ENCODE results near the gene GALNS. TPM values are rescaled to one million over a fixed set of nuclear protein-coding genes. Genes with fewer than 3 reads are reported as not detected.

GALNS gene
- polyA plus RNA-seq, 1 experiment = 11.6 TPM

GRCh38 chr16:88875703-88876234 lies 19.0 kb upstream of the GALNS start:
- ChIA-PET CTCF (no interaction called here), POLR2A (no interaction called here)
- TF ChIP-seq CTCF (IDR thresholded peaks at IDR 0.05; ENCODE audit: low read depth, low read length) = no peak
- H3K27me3 ChIP-seq (ENCODE audit: control insufficient read depth, insufficient read depth, low read length) = peaks cover 41% of the 10 kb centered on the region
- no peak for DNase-seq (ENCODE audit: low read depth, low spot score)
- H3K9me3 ChIP-seq (ENCODE audit: control insufficient read depth, insufficient read depth, low read length) = peaks cover 4% of the 10 kb centered on the region; the same call in 1 of the 2 replicates
- H3K4me3 ChIP-seq (ENCODE audit: low read depth, low read length) = no peak overlapping the region
- H3K27ac ChIP-seq (ENCODE audit: low read depth, low read length) = no peak overlapping the region

GRCh38 chr16:88874938-88875599 lies 18.3 kb upstream of the GALNS start:
- DNase-seq (ENCODE audit: low read depth, low spot score) = no peak
- TF ChIP-seq CTCF (IDR thresholded peaks at IDR 0.05; ENCODE audit: low read depth, low read length) = no peak
- H3K27me3 ChIP-seq (ENCODE audit: control insufficient read depth, insufficient read depth, low read length) = peaks cover 43% of the 10 kb centered on the region
- no peak overlapping the region for H3K4me3 ChIP-seq (ENCODE audit: low read depth, low read length)
- H3K9me3 ChIP-seq (ENCODE audit: control insufficient read depth, insufficient read depth, low read length) = peaks cover 4% of the 10 kb centered on the region; the same call in 1 of the 2 replicates
- ChIA-PET CTCF (no interaction called here), POLR2A (no interaction called here)
- no peak overlapping the region for H3K27ac ChIP-seq (ENCODE audit: low read depth, low read length)

- no peak for DNase-seq (ENCODE audit: low read depth, low spot score)
- Histone ChIP-seq H3K9me3 (ENCODE audit: control insufficient read depth, insufficient read depth, low read length) (peaks cover 4% of the 10 kb centered on the region; the same call in 1 of the 2 replicates), H3K4me3 (ENCODE audit: low read depth, low read length) (no peak overlapping the region), H3K27me3 (ENCODE audit: control insufficient read depth, insufficient read depth, low read length) (peaks cover 41% of the 10 kb centered on the region), H3K27ac (ENCODE audit: low read depth, low read length) (no peak overlapping the region)
- CTCF ChIA-PET = no interaction called here
- POLR2A ChIA-PET = no interaction called here
- TF ChIP-seq CTCF (IDR thresholded peaks at IDR 0.05; ENCODE audit: low read depth, low read length) = no peak
These were observed 16.0 kb upstream of the GALNS start for GRCh38 chr16:88872650-88873331.

DNA sequence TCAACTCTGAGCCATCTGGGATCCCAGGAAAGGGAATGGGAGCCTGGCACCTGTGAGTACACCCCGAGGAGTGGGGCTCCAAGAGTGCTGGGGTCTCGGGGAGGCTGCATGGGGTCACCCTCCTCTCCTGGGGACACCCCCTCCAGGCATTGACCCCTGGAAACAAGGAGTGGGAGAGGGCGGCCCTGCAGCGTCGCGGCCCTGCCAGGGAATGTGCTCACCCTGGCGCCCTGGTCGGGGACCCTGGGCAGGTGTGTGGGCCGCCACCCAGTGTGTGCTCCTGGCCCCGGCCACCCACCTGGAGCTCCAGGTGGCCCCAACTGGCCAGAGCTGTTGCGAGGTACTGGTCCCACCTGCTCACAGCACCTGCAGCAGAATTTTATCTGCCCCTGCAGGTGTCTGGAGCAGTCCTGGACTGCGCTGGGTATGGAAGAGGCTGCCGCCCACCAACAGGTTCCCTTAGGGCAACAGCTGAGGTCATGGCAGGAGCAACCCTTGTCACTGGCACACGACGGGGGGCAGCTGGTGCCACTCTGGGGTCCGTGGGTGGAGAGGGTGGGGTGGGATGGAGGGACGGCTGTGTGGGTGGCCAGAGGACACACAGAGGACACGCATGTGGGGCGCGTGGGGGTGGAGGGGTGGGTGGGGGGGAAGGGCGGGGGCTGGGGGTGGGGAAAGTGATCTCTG lies 15.1 kb upstream of the GALNS start:
- H3K4me3 ChIP-seq (ENCODE audit: low read depth, low read length) = no peak overlapping the region
- no peak for TF ChIP-seq CTCF (IDR thresholded peaks at IDR 0.05; ENCODE audit: low read depth, low read length)
- H3K9me3 ChIP-seq (ENCODE audit: control insufficient read depth, insufficient read depth, low read length) = peaks cover 4% of the 10 kb centered on the region; the same call in 1 of the 2 replicates
- ChIA-PET POLR2A (no interaction called here), CTCF (no interaction called here)
- no peak for DNase-seq (ENCODE audit: low read depth, low spot score)
- no peak overlapping the region for H3K27ac ChIP-seq (ENCODE audit: low read depth, low read length)
- peaks cover 38% of the 10 kb centered on the region for H3K27me3 ChIP-seq (ENCODE audit: control insufficient read depth, insufficient read depth, low read length)

GRCh38 chr16:88871349-88871702 lies 14.6 kb upstream of the GALNS start:
- no peak overlapping the region for H3K4me3 ChIP-seq (ENCODE audit: low read depth, low read length)
- H3K9me3 ChIP-seq (ENCODE audit: control insufficient read depth, insufficient read depth, low read length) = peaks cover 4% of the 10 kb centered on the region; the same call in 1 of the 2 replicates
- DNase-seq (ENCODE audit: low read depth, low spot score) = no peak
- POLR2A ChIA-PET = no interaction called here
- no peak overlapping the region for H3K27ac ChIP-seq (ENCODE audit: low read depth, low read length)
- H3K27me3 ChIP-seq (ENCODE audit: control insufficient read depth, insufficient read depth, low read length) = peaks cover 38% of the 10 kb centered on the region
- no peak for TF ChIP-seq CTCF (IDR thresholded peaks at IDR 0.05; ENCODE audit: low read depth, low read length)
- CTCF ChIA-PET = no interaction called here

Data from AG04450 (cell line).